ENCODE results near the gene SLC8A1.

The SLC8A1 gene

DNA sequence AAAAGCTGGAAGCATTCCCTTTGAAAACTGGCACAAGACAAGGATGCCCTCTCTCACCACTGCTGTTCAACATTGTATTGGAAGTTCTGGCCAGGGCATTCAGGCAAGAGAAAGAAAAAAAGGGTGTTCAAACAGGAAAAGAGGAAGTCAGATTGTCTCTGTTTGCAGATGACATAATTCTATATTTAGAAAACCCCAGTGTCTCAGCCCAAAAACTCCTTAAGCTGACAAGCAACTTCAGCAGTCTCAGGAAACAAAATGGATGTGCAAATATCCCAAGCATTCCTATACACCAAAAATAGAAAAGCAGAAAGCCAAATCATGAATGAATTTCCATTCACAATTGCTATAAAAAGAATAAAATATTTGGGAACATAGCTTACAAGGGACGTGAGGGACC, 11.1 kb downstream of the SLC8A1 start:
- H4K20me1 ChIP-seq (ENCODE audit: insufficient read depth, low read length, poor library complexity, severe bottlenecking): no peaks in the 10 kb centered on the region
- no peaks in the 10 kb centered on the region for H3K36me3 ChIP-seq (ENCODE audit: insufficient read depth, low read length)
- no peak overlapping the region for H3K9ac ChIP-seq (ENCODE audit: low read depth, low read length, poor library complexity, severe bottlenecking)
- H3K79me2 ChIP-seq (ENCODE audit: insufficient read depth, low read length): no peaks in the 10 kb centered on the region
- no peak overlapping the region for H2AFZ ChIP-seq (ENCODE audit: low read length)
- TF ChIP-seq EZH2phosphoT487 (IDR thresholded peaks at IDR 0.05; ENCODE audit: borderline replicate concordance): no peak
- TF ChIP-seq, protein P1, sequence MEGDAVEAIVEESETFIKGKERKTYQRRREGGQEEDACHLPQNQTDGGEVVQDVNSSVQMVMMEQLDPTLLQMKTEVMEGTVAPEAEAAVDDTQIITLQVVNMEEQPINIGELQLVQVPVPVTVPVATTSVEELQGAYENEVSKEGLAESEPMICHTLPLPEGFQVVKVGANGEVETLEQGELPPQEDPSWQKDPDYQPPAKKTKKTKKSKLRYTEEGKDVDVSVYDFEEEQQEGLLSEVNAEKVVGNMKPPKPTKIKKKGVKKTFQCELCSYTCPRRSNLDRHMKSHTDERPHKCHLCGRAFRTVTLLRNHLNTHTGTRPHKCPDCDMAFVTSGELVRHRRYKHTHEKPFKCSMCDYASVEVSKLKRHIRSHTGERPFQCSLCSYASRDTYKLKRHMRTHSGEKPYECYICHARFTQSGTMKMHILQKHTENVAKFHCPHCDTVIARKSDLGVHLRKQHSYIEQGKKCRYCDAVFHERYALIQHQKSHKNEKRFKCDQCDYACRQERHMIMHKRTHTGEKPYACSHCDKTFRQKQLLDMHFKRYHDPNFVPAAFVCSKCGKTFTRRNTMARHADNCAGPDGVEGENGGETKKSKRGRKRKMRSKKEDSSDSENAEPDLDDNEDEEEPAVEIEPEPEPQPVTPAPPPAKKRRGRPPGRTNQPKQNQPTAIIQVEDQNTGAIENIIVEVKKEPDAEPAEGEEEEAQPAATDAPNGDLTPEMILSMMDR (conservative IDR thresholded peaks at IDR 0.05; ENCODE audit: low read length): no peak
- no peaks in the 10 kb centered on the region for H3F3A ChIP-seq (ENCODE audit: low read depth)
- H3K27me3 ChIP-seq (ENCODE audit: insufficient read depth, low read length, poor library complexity, severe bottlenecking): no peaks in the 10 kb centered on the region
- no peaks in the 10 kb centered on the region for H3K4me1 ChIP-seq (ENCODE audit: insufficient read depth, low read length, poor library complexity, severe bottlenecking)
- no peak overlapping the region for H3K4me2 ChIP-seq (ENCODE audit: low read depth, low read length, poor library complexity, severe bottlenecking)
- H3K9me2 ChIP-seq (replicated peaks; ENCODE audit: low read depth, low read length): no peaks in the 10 kb centered on the region
- no peaks in the 10 kb centered on the region for H3K9me3 ChIP-seq (ENCODE audit: insufficient read depth, low read depth, low read length)
- H3K4me3 ChIP-seq (ENCODE audit: low read length, poor library complexity, severe bottlenecking): no peak overlapping the region

DNA sequence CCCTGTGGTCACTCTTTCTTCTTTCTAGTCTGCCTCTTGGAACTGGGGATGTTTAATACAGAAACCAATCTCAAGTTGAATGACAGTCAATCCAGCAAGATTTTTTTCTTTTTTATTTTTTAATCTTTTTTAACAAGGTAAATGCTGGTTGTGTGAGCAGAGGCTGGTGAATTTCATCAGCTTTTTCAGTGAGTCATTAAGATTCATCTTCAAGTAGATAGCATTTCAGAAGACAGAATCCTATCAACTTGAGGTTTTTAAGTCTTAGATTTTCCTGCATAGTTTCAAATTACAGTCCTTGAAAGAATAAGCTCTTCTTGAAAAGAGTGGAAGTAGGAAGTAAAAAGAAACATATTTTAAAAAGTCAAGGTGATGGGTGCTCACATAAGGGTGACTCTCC, 12.4 kb downstream of the SLC8A1 start:
- no peak for TF ChIP-seq EZH2phosphoT487 (IDR thresholded peaks at IDR 0.05; ENCODE audit: borderline replicate concordance)
- TF ChIP-seq, protein P1 (conservative IDR thresholded peaks at IDR 0.05; ENCODE audit: low read length): no peak
- no peaks in the 10 kb centered on the region for H3K9me2 ChIP-seq (replicated peaks; ENCODE audit: low read depth, low read length)
- no peaks in the 10 kb centered on the region for H3K36me3 ChIP-seq (ENCODE audit: insufficient read depth, low read length)
- H3K9me3 ChIP-seq (ENCODE audit: insufficient read depth, low read depth, low read length): no peaks in the 10 kb centered on the region
- H3F3A ChIP-seq (ENCODE audit: low read depth): no peaks in the 10 kb centered on the region
- H3K79me2 ChIP-seq (ENCODE audit: insufficient read depth, low read length): no peaks in the 10 kb centered on the region
- no peak overlapping the region for H3K9ac ChIP-seq (ENCODE audit: low read depth, low read length, poor library complexity, severe bottlenecking)
- H4K20me1 ChIP-seq (ENCODE audit: insufficient read depth, low read length, poor library complexity, severe bottlenecking): no peaks in the 10 kb centered on the region
- no peaks in the 10 kb centered on the region for H3K4me1 ChIP-seq (ENCODE audit: insufficient read depth, low read length, poor library complexity, severe bottlenecking)
- H2AFZ ChIP-seq (ENCODE audit: low read length): no peak overlapping the region
- no peaks in the 10 kb centered on the region for H3K27me3 ChIP-seq (ENCODE audit: insufficient read depth, low read length, poor library complexity, severe bottlenecking)
- no peak overlapping the region for H3K4me2 ChIP-seq (ENCODE audit: low read depth, low read length, poor library complexity, severe bottlenecking)
- H3K4me3 ChIP-seq (ENCODE audit: low read length, poor library complexity, severe bottlenecking): no peak overlapping the region

DNA sequence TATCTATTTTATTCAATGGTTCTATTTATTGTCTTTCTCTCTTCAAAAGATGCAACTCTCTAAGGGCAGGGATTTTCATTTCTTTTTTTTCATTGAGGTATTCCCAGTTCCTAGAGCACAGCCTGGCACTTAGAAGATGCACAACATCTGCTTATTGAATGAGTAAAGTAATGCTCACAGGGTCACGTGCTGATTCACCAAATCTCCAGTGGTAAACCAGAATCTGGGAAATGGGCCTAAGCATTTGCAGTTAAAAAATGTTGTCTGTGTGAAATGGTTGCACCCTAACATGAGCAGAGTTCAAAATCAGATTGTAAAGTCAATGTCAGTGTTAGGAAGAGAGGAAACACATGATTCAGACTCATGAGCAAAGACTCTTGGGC, 15.8 kb downstream of the SLC8A1 start:
- Histone ChIP-seq H3K36me3 (ENCODE audit: insufficient read depth, low read length) (no peaks in the 10 kb centered on the region), H3K4me3 (ENCODE audit: low read length, poor library complexity, severe bottlenecking) (no peak overlapping the region), H3K9me2 (replicated peaks; ENCODE audit: low read depth, low read length) (no peaks in the 10 kb centered on the region), H4K20me1 (ENCODE audit: insufficient read depth, low read length, poor library complexity, severe bottlenecking) (no peaks in the 10 kb centered on the region), H3K79me2 (ENCODE audit: insufficient read depth, low read length) (no peaks in the 10 kb centered on the region), H3K27me3 (ENCODE audit: insufficient read depth, low read length, poor library complexity, severe bottlenecking) (no peaks in the 10 kb centered on the region), H3F3A (ENCODE audit: low read depth) (no peaks in the 10 kb centered on the region), H3K9ac (ENCODE audit: low read depth, low read length, poor library complexity, severe bottlenecking) (no peak overlapping the region), H3K4me1 (ENCODE audit: insufficient read depth, low read length, poor library complexity, severe bottlenecking) (no peaks in the 10 kb centered on the region), H3K9me3 (ENCODE audit: insufficient read depth, low read depth, low read length) (no peaks in the 10 kb centered on the region), H3K4me2 (ENCODE audit: low read depth, low read length, poor library complexity, severe bottlenecking) (no peak overlapping the region), H2AFZ (ENCODE audit: low read length) (no peak overlapping the region)
- TF ChIP-seq, protein P1 (conservative IDR thresholded peaks at IDR 0.05; ENCODE audit: low read length): no peak
- TF ChIP-seq EZH2phosphoT487 (IDR thresholded peaks at IDR 0.05; ENCODE audit: borderline replicate concordance): no peak
